VCaP (cell line): Measurements from ENCODE around the gene OR10H1.

Experiments
- H3K27ac ChIP-seq: fragments of 450-650 bp; 2 replicates; pipeline ENCODE4 v1.5.1; 2017
- CTCF ChIP-seq: fragments of 450-650 bp; conservative IDR thresholded peaks from 2 replicates; pipeline ENCODE4 v1.5.1; 2017; ENCODE audit warnings: mild to moderate bottlenecking, moderate library complexity

Gene OR10H1, protein sequence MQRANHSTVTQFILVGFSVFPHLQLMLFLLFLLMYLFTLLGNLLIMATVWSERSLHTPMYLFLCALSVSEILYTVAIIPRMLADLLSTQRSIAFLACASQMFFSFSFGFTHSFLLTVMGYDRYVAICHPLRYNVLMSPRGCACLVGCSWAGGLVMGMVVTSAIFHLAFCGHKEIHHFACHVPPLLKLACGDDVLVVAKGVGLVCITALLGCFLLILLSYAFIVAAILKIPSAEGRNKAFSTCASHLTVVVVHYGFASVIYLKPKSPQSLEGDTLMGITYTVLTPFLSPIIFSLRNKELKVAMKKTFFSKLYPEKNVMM

GRCh38 chr19:15815306-15815705 is at the start of gene OR10H1:
Gene OR10H1, minus strand, starts transcription at chr19:15815664. Its CDS starts 7,627 bp downstream, at chr19:15808037.
- TF ChIP-seq CTCF: no peak
- no peak within 1 kb of the TSS for H3K27ac ChIP-seq

- H3K27ac ChIP-seq: no peak overlapping the region
- no peak for TF ChIP-seq CTCF
These were observed 49.4 kb upstream of the OR10H1 start for GRCh38 chr19:15864824-15865223.

GRCh38 chr19:15863272-15863671 is 47.8 kb upstream of the OR10H1 start:
- TF ChIP-seq CTCF: no peak
- H3K27ac ChIP-seq: no peak overlapping the region

GRCh38 chr19:15862444-15862843 is 47.0 kb upstream of the OR10H1 start:
- H3K27ac ChIP-seq: no peak overlapping the region
- no peak for TF ChIP-seq CTCF

- no peak overlapping the region for H3K27ac ChIP-seq
- no peak for TF ChIP-seq CTCF
These were observed 45.1 kb upstream of the OR10H1 start for GRCh38 chr19:15860522-15860921.

DNA sequence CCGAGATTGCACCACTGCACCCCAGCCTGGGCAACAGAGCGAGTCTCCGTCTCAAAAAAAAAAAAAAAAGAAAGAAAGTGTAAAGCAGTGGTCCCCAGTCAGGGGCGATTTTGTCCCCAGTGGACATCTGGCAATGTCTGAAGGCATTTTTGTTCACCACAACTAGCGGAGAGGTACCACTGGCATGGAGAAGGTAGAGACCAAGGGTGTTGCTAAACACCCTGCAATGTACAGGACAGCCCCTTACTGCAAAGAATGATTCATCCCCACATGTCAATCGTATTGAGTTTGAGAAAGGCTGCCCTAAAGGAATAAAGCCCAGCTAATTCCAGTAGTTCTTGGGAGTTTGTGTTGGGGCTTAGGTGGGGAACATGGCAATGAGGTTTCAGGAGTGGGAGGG is 43.7 kb upstream of the OR10H1 start:
- no peak for TF ChIP-seq CTCF
- no peak overlapping the region for H3K27ac ChIP-seq

DNA sequence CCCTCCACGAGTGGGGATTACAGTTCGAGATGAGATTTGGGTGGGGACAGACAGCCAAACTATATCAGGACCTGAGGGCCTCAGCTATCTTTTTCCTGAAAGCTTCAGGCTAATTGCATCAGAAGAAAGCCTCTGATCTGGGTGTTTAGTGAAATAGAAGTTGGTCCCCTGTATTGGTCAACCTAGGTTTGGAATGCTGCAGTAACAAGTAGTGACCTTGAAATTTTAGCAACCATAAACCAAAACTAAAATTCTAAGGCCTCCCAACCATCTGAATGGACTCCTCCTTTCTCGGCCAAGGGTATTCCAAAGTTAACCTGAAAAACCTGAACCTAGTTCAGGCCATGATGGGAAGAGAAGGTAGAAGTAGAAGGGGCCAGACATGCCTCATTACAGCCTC is 34.9 kb upstream of the OR10H1 start:
- H3K27ac ChIP-seq: no peak overlapping the region
- TF ChIP-seq CTCF: no peak
